Effector memory CD4-positive, alpha-beta T cell (primary cell): Measurements from ENCODE around the gene PLEKHM3.

Source experiments
- DNase-seq, 3 donors: peaks; one replicate each; pipeline ENCODE4 v3.0.0-alpha.2; 2020
- H3K27ac ChIP-seq: 2 replicates; pipeline ENCODE4 v1.7.0; 2013; ENCODE audit warnings: mild to moderate bottlenecking, low read length, moderate library complexity; ENCODE audit not compliant: insufficient read depth, poor library complexity, severe bottlenecking
- H3K27me3 ChIP-seq: replicated peaks from 2 replicates; pipeline ENCODE4 v1.7.0; 2013; ENCODE audit warnings: mild to moderate bottlenecking, low read length; ENCODE audit not compliant: insufficient read depth, control insufficient read depth, poor library complexity, severe bottlenecking
- H3K36me3 ChIP-seq: 2 replicates; pipeline ENCODE4 v1.7.0; 2013; ENCODE audit warnings: mild to moderate bottlenecking, low read length, moderate library complexity; ENCODE audit not compliant: control insufficient read depth, insufficient read depth
- H3K4me1 ChIP-seq: 2 replicates; pipeline ENCODE4 v1.7.0; 2013; ENCODE audit warnings: low read length, mild to moderate bottlenecking; ENCODE audit not compliant: control insufficient read depth, insufficient read depth, poor library complexity, severe bottlenecking
- H3K4me3 ChIP-seq: 2 replicates; pipeline ENCODE4 v1.7.0; 2013; ENCODE audit warnings: low read length, low read depth, mild to moderate bottlenecking; ENCODE audit not compliant: insufficient read depth, poor library complexity, severe bottlenecking
- H3K9me3 ChIP-seq: 2 replicates; pipeline ENCODE4 v1.7.0; 2013; ENCODE audit warnings: mild to moderate bottlenecking, low read length, moderate library complexity; ENCODE audit not compliant: control insufficient read depth

PLEKHM3 gene

GRCh38 chr2:207849443-207849842, 175.9 kb downstream of the PLEKHM3 start:
- no peak for DNase-seq
- H3K27ac ChIP-seq, result no peak overlapping the region
- no peaks in the 10 kb centered on the region for H3K36me3 ChIP-seq
- no peak overlapping the region for H3K4me3 ChIP-seq
- no peaks in the 10 kb centered on the region for H3K4me1 ChIP-seq
- no peaks in the 10 kb centered on the region for H3K9me3 ChIP-seq
- no peaks in the 10 kb centered on the region for H3K27me3 ChIP-seq

GRCh38 chr2:207848545-207848928, 176.8 kb downstream of the PLEKHM3 start:
- DNase-seq, result no peak
- H3K4me3 ChIP-seq, result no peak overlapping the region
- H3K27me3 ChIP-seq, result no peaks in the 10 kb centered on the region
- H3K4me1 ChIP-seq, result no peaks in the 10 kb centered on the region
- H3K9me3 ChIP-seq, result no peaks in the 10 kb centered on the region
- H3K36me3 ChIP-seq, result no peaks in the 10 kb centered on the region
- H3K27ac ChIP-seq, result no peak overlapping the region

GRCh38 chr2:207847807-207848544, 177.4 kb downstream of the PLEKHM3 start:
- no peak overlapping the region for H3K4me3 ChIP-seq
- no peaks in the 10 kb centered on the region for H3K9me3 ChIP-seq
- no peak overlapping the region for H3K27ac ChIP-seq
- H3K4me1 ChIP-seq, result no peaks in the 10 kb centered on the region
- H3K27me3 ChIP-seq, result no peaks in the 10 kb centered on the region
- DNase-seq, result no peak
- no peaks in the 10 kb centered on the region for H3K36me3 ChIP-seq

- no peaks in the 10 kb centered on the region for H3K36me3 ChIP-seq
- DNase-seq, result no peak
- no peaks in the 10 kb centered on the region for H3K4me1 ChIP-seq
- H3K27me3 ChIP-seq, result no peaks in the 10 kb centered on the region
- H3K9me3 ChIP-seq, result no peaks in the 10 kb centered on the region
- H3K27ac ChIP-seq, result no peak overlapping the region
- H3K4me3 ChIP-seq, result no peak overlapping the region
Measured at GRCh38 chr2:207847098-207847806, 178.1 kb downstream of the PLEKHM3 start.

GRCh38 chr2:207845202-207845864, 180.0 kb downstream of the PLEKHM3 start:
- H3K9me3 ChIP-seq, result no peaks in the 10 kb centered on the region
- H3K27me3 ChIP-seq, result no peaks in the 10 kb centered on the region
- no peaks in the 10 kb centered on the region for H3K4me1 ChIP-seq
- no peaks in the 10 kb centered on the region for H3K36me3 ChIP-seq
- H3K27ac ChIP-seq, result no peak overlapping the region
- H3K4me3 ChIP-seq, result no peak overlapping the region
- DNase-seq, result no peak

- no peaks in the 10 kb centered on the region for H3K9me3 ChIP-seq
- no peak for DNase-seq
- no peak overlapping the region for H3K4me3 ChIP-seq
- no peak overlapping the region for H3K27ac ChIP-seq
- H3K27me3 ChIP-seq, result no peaks in the 10 kb centered on the region
- no peaks in the 10 kb centered on the region for H3K4me1 ChIP-seq
- H3K36me3 ChIP-seq, result no peaks in the 10 kb centered on the region
Measured at GRCh38 chr2:207844648-207845047, 180.7 kb downstream of the PLEKHM3 start.

GRCh38 chr2:207840101-207840500, 185.2 kb downstream of the PLEKHM3 start:
- Histone ChIP-seq H3K4me1 (no peaks in the 10 kb centered on the region), H3K4me3 (no peak overlapping the region), H3K27ac (no peak overlapping the region), H3K27me3 (no peaks in the 10 kb centered on the region), H3K9me3 (no peaks in the 10 kb centered on the region), H3K36me3 (no peaks in the 10 kb centered on the region)
- no peak for DNase-seq

- H3K4me3 ChIP-seq, result no peak overlapping the region
- H3K27me3 ChIP-seq, result no peaks in the 10 kb centered on the region
- H3K36me3 ChIP-seq, result no peaks in the 10 kb centered on the region
- no peak overlapping the region for H3K27ac ChIP-seq
- H3K9me3 ChIP-seq, result no peaks in the 10 kb centered on the region
- DNase-seq, result no peak
- H3K4me1 ChIP-seq, result no peaks in the 10 kb centered on the region
Measured at GRCh38 chr2:207839575-207839974, 185.8 kb downstream of the PLEKHM3 start.

- H3K36me3 ChIP-seq, result no peaks in the 10 kb centered on the region
- H3K4me3 ChIP-seq, result no peak overlapping the region
- no peaks in the 10 kb centered on the region for H3K27me3 ChIP-seq
- no peaks in the 10 kb centered on the region for H3K9me3 ChIP-seq
- no peaks in the 10 kb centered on the region for H3K4me1 ChIP-seq
- no peak overlapping the region for H3K27ac ChIP-seq
- DNase-seq, result no peak
Measured at GRCh38 chr2:207839028-207839427, 186.3 kb downstream of the PLEKHM3 start.

- no peaks in the 10 kb centered on the region for H3K27me3 ChIP-seq
- DNase-seq, result no peak
- H3K27ac ChIP-seq, result no peak overlapping the region
- H3K4me1 ChIP-seq, result no peaks in the 10 kb centered on the region
- H3K4me3 ChIP-seq, result no peak overlapping the region
- no peaks in the 10 kb centered on the region for H3K36me3 ChIP-seq
- H3K9me3 ChIP-seq, result no peaks in the 10 kb centered on the region
Measured at GRCh38 chr2:207836521-207837133, 188.7 kb downstream of the PLEKHM3 start.
